ENCODE data around the gene ZNF787.
"Not testable (repeated sequence)": the region's sequence is repeated elsewhere in the genome, so short reads cannot be mapped to it uniquely, and the experiment has no call there.

DNA sequence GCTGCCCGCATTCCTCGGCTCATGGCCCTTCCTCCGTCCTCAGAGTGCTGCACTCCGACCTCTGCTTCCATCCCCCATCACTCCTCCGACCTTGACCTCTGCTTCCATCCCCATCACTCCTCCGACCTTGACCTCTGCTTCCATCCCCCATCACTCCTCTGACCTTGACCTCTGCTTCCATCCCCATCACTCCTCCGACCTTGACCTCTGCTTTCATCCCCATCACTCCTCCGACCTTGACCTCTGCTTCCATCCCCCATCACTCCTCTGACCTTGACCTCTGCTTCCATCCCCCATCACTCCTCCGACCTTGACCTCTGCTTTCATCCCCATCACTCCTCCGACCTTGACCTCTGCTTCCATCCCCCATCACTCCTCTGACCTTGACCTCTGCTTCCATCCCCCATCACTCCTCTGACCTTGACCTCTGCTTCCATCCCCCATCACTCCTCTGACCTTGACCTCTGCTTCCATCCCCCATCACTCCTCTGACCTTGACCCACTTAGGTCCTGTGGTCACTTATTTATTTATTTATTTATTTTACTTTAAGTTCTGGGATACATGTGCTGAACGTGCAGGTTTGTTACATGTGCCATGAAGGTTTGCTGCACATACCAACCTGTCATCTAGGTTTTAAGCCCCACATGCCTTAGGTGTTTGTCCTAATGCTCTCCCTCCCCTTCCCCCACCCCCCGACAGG lies 28.0 kb upstream of the ZNF787 start:
- TF ChIP-seq, protein P1, sequence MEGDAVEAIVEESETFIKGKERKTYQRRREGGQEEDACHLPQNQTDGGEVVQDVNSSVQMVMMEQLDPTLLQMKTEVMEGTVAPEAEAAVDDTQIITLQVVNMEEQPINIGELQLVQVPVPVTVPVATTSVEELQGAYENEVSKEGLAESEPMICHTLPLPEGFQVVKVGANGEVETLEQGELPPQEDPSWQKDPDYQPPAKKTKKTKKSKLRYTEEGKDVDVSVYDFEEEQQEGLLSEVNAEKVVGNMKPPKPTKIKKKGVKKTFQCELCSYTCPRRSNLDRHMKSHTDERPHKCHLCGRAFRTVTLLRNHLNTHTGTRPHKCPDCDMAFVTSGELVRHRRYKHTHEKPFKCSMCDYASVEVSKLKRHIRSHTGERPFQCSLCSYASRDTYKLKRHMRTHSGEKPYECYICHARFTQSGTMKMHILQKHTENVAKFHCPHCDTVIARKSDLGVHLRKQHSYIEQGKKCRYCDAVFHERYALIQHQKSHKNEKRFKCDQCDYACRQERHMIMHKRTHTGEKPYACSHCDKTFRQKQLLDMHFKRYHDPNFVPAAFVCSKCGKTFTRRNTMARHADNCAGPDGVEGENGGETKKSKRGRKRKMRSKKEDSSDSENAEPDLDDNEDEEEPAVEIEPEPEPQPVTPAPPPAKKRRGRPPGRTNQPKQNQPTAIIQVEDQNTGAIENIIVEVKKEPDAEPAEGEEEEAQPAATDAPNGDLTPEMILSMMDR (IDR thresholded peaks at IDR 0.05), result not testable (repeated sequence)
- not testable (repeated sequence) for TF ChIP-seq POLR2A, EP300 (IDR thresholded peaks at IDR 0.05)

Data from ovary (tissue), 3 donors.